ENCODE results near the gene WDR36.

- TF ChIP-seq NR3C1 (IDR thresholded peaks at IDR 0.05), result no peak
- no peak for TF ChIP-seq MAX (IDR thresholded peaks at IDR 0.05)
- no peak for TF ChIP-seq ZNF302 (CRISPR knock-in tag; IDR thresholded peaks at IDR 0.05)
- TF ChIP-seq PHF8 (IDR thresholded peaks at IDR 0.05; ENCODE audit: borderline replicate concordance, low read depth), result no peak
- TF ChIP-seq EP300 (IDR thresholded peaks at IDR 0.05), result no peak
- TF ChIP-seq REST (IDR thresholded peaks at IDR 0.05), result no peak
- no peak for TF ChIP-seq HES2 (IDR thresholded peaks at IDR 0.05)
- TF ChIP-seq POLR2A (IDR thresholded peaks at IDR 0.05; ENCODE audit: low read length), result no peak
- no peak for TF ChIP-seq KDM5A (IDR thresholded peaks at IDR 0.05)
- TF ChIP-seq CTCF (IDR thresholded peaks at IDR 0.05), result no peak
- TF ChIP-seq USF2 (IDR thresholded peaks at IDR 0.05), result no peak
- no peak for TF ChIP-seq ZSCAN20 (CRISPR knock-in tag; IDR thresholded peaks at IDR 0.05)
- no peak for TF ChIP-seq CEBPB (IDR thresholded peaks at IDR 0.05)
- no peak for TF ChIP-seq KDM1A (IDR thresholded peaks at IDR 0.05; ENCODE audit: low read depth)
Observed at GRCh38 chr5:111135946-111136345, 43.8 kb downstream of the WDR36 start.
